Endothelial cell of umbilical vein (primary cell): ENCODE data around the gene CHST8. TPM values are rescaled to one million over a fixed set of nuclear protein-coding genes. Genes with fewer than 3 reads are reported as not detected.

Source experiments
- BruUV-seq: library from RNA; stranded (reverse); fragments of 400-500 nt; replicated peaks from 2 replicates; lab custom pipeline; 2021; lab: Mats Ljungman, UMichigan
- CTCF ChIA-PET: fragments of 300-600, 350-600 bp; sonication (Branson Sonifier 250); formaldehyde crosslinking; loops from one replicate; lab custom pipeline; 2021; ENCODE audit warnings: antibody characterized with exemption, inconsistent platforms; lab: Charles Lee
- POLR2A ChIA-PET: fragments of 300-600, 350-600 bp; sonication (Branson Sonifier 250); formaldehyde crosslinking; loops from one replicate; lab custom pipeline; 2021; ENCODE audit warnings: antibody characterized with exemption, inconsistent platforms; lab: Charles Lee
- DNase-seq: peaks from one replicate; pipeline ENCODE4 v3.0.0-alpha.2; 2011; ENCODE audit warnings: low read depth, low spot score
- FAIRE-seq: peaks from 2 replicates; lab custom pipeline; 2011; peaks lifted over from hg19 to GRCh38; lab: Jason Lieb, UNC
- H2AFZ ChIP-seq: 2 replicates; pipeline ENCODE4 v1.6.0; 2012; ENCODE audit warnings: low read depth, low read length, control low read depth, inconsistent platforms
- H3K27ac ChIP-seq: 2 replicates; pipeline ENCODE4 v1.5.1; 2011; ENCODE audit warnings: low read depth, mild to moderate bottlenecking, control low read depth, low read length, moderate library complexity; ENCODE audit not compliant: insufficient read depth
- H3K27me3 ChIP-seq, 2 experiments: 2 replicates each; pipeline versions ENCODE4 v1.6.0 to v1.6.1; 2011; ENCODE audit warnings: low read length in 2 of 2, mixed read lengths in 1 of 2; ENCODE audit not compliant: control insufficient read depth in 2 of 2, insufficient read depth in 2 of 2
- H3K36me3 ChIP-seq, 2 experiments: 2 replicates in 1 of 2; 3 replicates in 1 of 2; pipeline ENCODE4 v1.5.1; 2011; ENCODE audit warnings: low read length in 2 of 2, mild to moderate bottlenecking in 1 of 2, moderate library complexity in 1 of 2; ENCODE audit not compliant: control insufficient read depth in 2 of 2, insufficient read depth in 2 of 2; ENCODE audit errors: extremely low read depth in 1 of 2
- H3K4me1 ChIP-seq: 3 replicates; pipeline ENCODE4 v1.5.1; 2011; ENCODE audit warnings: mild to moderate bottlenecking, low read length; ENCODE audit not compliant: control insufficient read depth, insufficient read depth; ENCODE audit errors: extremely low read depth
- H3K4me2 ChIP-seq: 2 replicates; pipeline ENCODE4 v1.6.1; 2011; ENCODE audit warnings: low read length, control low read depth, mixed read lengths; ENCODE audit not compliant: insufficient read depth
- H3K4me3 ChIP-seq, 3 experiments: fragments of 200-600 bp in 1 of 3; sonication (generic), shearing (Covaris generic) in 1 of 3; replicated peaks in 1 of 3; 2 replicates each; pipeline ENCODE4 v1.5.1; 2011 to 2016; ENCODE audit warnings: control low read depth in 3 of 3, low read length in 3 of 3, mild to moderate bottlenecking in 2 of 3, inconsistent platforms in 1 of 3, low read depth in 1 of 3, moderate library complexity in 1 of 3; ENCODE audit not compliant: insufficient read depth in 1 of 3
- H3K79me2 ChIP-seq: 2 replicates; pipeline ENCODE4 v1.6.0; 2012; ENCODE audit warnings: low read length, inconsistent platforms; ENCODE audit not compliant: control insufficient read depth, insufficient read depth
- H3K9ac ChIP-seq: replicated peaks from 2 replicates; pipeline ENCODE3; 2011; ENCODE audit warnings: low read length, control low read depth; ENCODE audit not compliant: insufficient read depth; ENCODE audit errors: extremely low read depth
- H3K9me1 ChIP-seq: replicated peaks from 3 replicates; pipeline ENCODE4 v1.6.0; 2011; ENCODE audit warnings: mild to moderate bottlenecking, low read length; ENCODE audit not compliant: control insufficient read depth, insufficient read depth; ENCODE audit errors: extremely low read depth
- H3K9me3 ChIP-seq: replicated peaks from 2 replicates; pipeline ENCODE4 v1.5.1; 2012; ENCODE audit warnings: low read length, inconsistent platforms; ENCODE audit not compliant: control insufficient read depth, insufficient read depth
- H4K20me1 ChIP-seq: replicated peaks from 2 replicates; pipeline ENCODE3; 2011; ENCODE audit warnings: mild to moderate bottlenecking, low read length; ENCODE audit not compliant: control insufficient read depth, insufficient read depth; ENCODE audit errors: extremely low read depth
- CTCF ChIP-seq, 2 donors: IDR thresholded peaks; 1 replicate in 1 of 2; 2 replicates in 1 of 2; pipeline ENCODE4 v1.5.1; 2011; ENCODE audit warnings: low read length in 2 of 2, mild to moderate bottlenecking in 2 of 2, moderate library complexity in 2 of 2, control low read depth in 1 of 2, inconsistent platforms in 1 of 2, low read depth in 1 of 2; ENCODE audit not compliant: insufficient read depth in 1 of 2; ENCODE audit errors: extremely low read depth in 1 of 2
- EZH2 ChIP-seq: IDR thresholded peaks from 2 replicates; pipeline ENCODE4 v1.6.1; 2012; ENCODE audit warnings: borderline replicate concordance, low read depth, mild to moderate bottlenecking, moderate library complexity, low read length, inconsistent platforms; ENCODE audit not compliant: severe bottlenecking
- FOS ChIP-seq: IDR thresholded peaks from 2 replicates; pipeline ENCODE4 v1.6.1; 2011; ENCODE audit warnings: mild to moderate bottlenecking, low read length, moderate library complexity, borderline replicate concordance; ENCODE audit not compliant: insufficient read depth
- GATA2 ChIP-seq: IDR thresholded peaks from 2 replicates; pipeline ENCODE4 v1.7.0; 2011; ENCODE audit warnings: low read depth, mild to moderate bottlenecking, moderate library complexity, mixed read lengths, low read length; ENCODE audit not compliant: insufficient read length, insufficient read depth
- JUN ChIP-seq: IDR thresholded peaks from 2 replicates; pipeline ENCODE4 v1.6.1; 2011; ENCODE audit warnings: borderline replicate concordance, low read depth; ENCODE audit not compliant: insufficient read length, insufficient read depth
- MAX ChIP-seq: IDR thresholded peaks from 2 replicates; pipeline ENCODE4 v1.6.1; 2011; ENCODE audit not compliant: insufficient read depth, insufficient read length
- MYC ChIP-seq: IDR thresholded peaks from one replicate; pipeline ENCODE4 v1.6.1; 2011; ENCODE audit warnings: mild to moderate bottlenecking, low read depth, low read length
- POLR2A ChIP-seq: IDR thresholded peaks from 2 replicates; pipeline ENCODE4 v1.6.1; 2012; ENCODE audit warnings: low read depth, mild to moderate bottlenecking, control low read depth, low read length
- POLR2AphosphoS5 ChIP-seq: IDR thresholded peaks from 2 replicates; pipeline ENCODE4 v1.6.1; 2012; ENCODE audit warnings: low read depth, mild to moderate bottlenecking, control low read depth, low read length, moderate library complexity; ENCODE audit not compliant: insufficient read depth
- dilution Hi-C: fragments of 300-500 bp; cut with MboI; formaldehyde crosslinking; loops from one replicate; pipeline ENCODE4 v1.15.0; 2019; ENCODE audit warnings: low sequenced_read_pairs; ENCODE audit not compliant: extremely low pct_ligation_motif_present
- intact Hi-C: fragments of 100-400 bp; cut with micrococcal nuclease; formaldehyde crosslinking; loops from one replicate; pipeline ENCODE4 v1.10.0; 2022
- polyA plus RNA-seq, 4 experiments: library from polyadenylated mRNA; depleted of rRNA in 3 of 4; stranded (reverse) in 3 of 4; unstranded in 1 of 4; fragments of >200 nt; gene quantifications; 2 replicates each; pipeline versions ENCODE4 v1.2.1 to v1.2.3, GENCODE V29; 2011 to 2012; ENCODE audit warnings: missing spikeins in 1 of 4
- total RNA-seq: library from RNA; stranded (reverse); gene quantifications from 2 replicates; pipeline ENCODE4 v1.2.3, GENCODE V29; 2021

The CHST8 gene
- total and polyA plus RNA-seq, 2 donors (not counting 3 experiments of a cell fraction or from before 2014, with no cell fraction given) = not detected

GRCh38 chr19:33781996-33782395 is 160.2 kb downstream of the CHST8 start:
- dilution Hi-C loops = no loop called here
- peak overlapping the region; percentile 7 for H3K27ac ChIP-seq
- TF ChIP-seq EZH2 = no peak
- TF ChIP-seq FOS = peak; percentile 49
- no peaks in the 10 kb centered on the region for H4K20me1 ChIP-seq
- DNase-seq (no peak), FAIRE-seq (peak; percentile 37)
- H3K27me3 ChIP-seq = peaks cover 0 to 4% of the 10 kb centered on the region in 2 experiments
- POLR2A ChIA-PET = no interaction called here
- H3K9me3 ChIP-seq = no peaks in the 10 kb centered on the region
- H3K36me3 ChIP-seq = no peaks in the 10 kb centered on the region
- H3K4me1 ChIP-seq = peaks cover 14% of the 10 kb centered on the region
- H3K9ac ChIP-seq = no peak overlapping the region
- H3K4me2 ChIP-seq = no peak overlapping the region
- no peak overlapping the region for H2AFZ ChIP-seq
- BruUV-seq = no TSS peak
- CTCF ChIA-PET = interaction anchor here (3.0 to 6.2 kb wide), 2 partner anchors 215 to 314 kb away, joined by 21 to 219 read pairs; no protein-coding TSS in a partner anchor
- intact Hi-C loops = no loop called here
- H3K4me3 ChIP-seq = no peak overlapping the region
- no peaks in the 10 kb centered on the region for H3K79me2 ChIP-seq
- H3K9me1 ChIP-seq = no peaks in the 10 kb centered on the region

GRCh38 chr19:33784432-33784831 is 162.7 kb downstream of the CHST8 start:
- Histone ChIP-seq H3K4me3 (no peak overlapping the region), H2AFZ (no peak overlapping the region), H3K9ac (no peak overlapping the region), H3K9me1 (no peaks in the 10 kb centered on the region), H4K20me1 (no peaks in the 10 kb centered on the region), H3K4me2 (no peak overlapping the region), H3K36me3 (no peaks in the 10 kb centered on the region), H3K9me3 (no peaks in the 10 kb centered on the region), H3K27ac (no peak overlapping the region), H3K79me2 (no peaks in the 10 kb centered on the region), H3K27me3 (peaks cover 0 to 5% of the 10 kb centered on the region in 2 experiments), H3K4me1 (peaks cover 14% of the 10 kb centered on the region)
- no TSS peak for BruUV-seq
- POLR2A ChIA-PET = no interaction called here
- CTCF ChIA-PET = interaction anchor here (1.1 to 2.9 kb wide), 4 partner anchors 213 to 312 kb away, joined by 3 to 15 read pairs (median 8); no protein-coding TSS in a partner anchor
- dilution Hi-C loops = no loop called here
- TF ChIP-seq MYC (no peak), POLR2A (no peak), MAX (no peak), GATA2 (no peak), POLR2AphosphoS5 (no peak), FOS (no peak), JUN (no peak), CTCF (IDR thresholded peaks at IDR 0.05; ENCODE audit: extremely low read depth in 1 of 2, insufficient read depth in 1 of 2, low read depth in 1 of 2, low read length in 2 of 2) (no peak), EZH2 (no peak)
- FAIRE-seq = no peak
- intact Hi-C loops = no loop called here
- no peak for DNase-seq
